IMR-90 (cell line): Measurements from ENCODE around the gene JMJD7. TPM values are rescaled to one million over a fixed set of nuclear protein-coding genes. Genes with fewer than 3 reads are reported as not detected.

ENCODE experiments used
- ATAC-seq: fragments of 200-7000 bp; cut with Tn5 transposase; 2 replicates; pipeline ENCODE4 v1.9.1; 2020; ENCODE audit warnings: low read depth, mild to moderate bottlenecking, moderate library complexity
- BruUV-seq: library from RNA; stranded (reverse); fragments of 400-500 nt; replicated peaks from 2 replicates; lab custom pipeline; 2021; lab: Mats Ljungman, UMichigan
- CTCF ChIA-PET: fragments of 300-600 bp; formaldehyde crosslinking; extraction: SDS; loops from one replicate; lab custom pipeline; 2021; ENCODE audit warnings: antibody characterized with exemption; lab: Yijun Ruan, JAX
- POLR2A ChIA-PET: fragments of 300-600 bp; sonication (Branson Sonifier 250); formaldehyde crosslinking; loops from one replicate; lab custom pipeline; 2022; ENCODE audit warnings: antibody characterized with exemption; ENCODE audit not compliant: unreplicated experiment; lab: Charles Lee
- DNase-seq: peaks from one replicate; pipeline ENCODE4 v3.0.0; 2013
- H2AFZ ChIP-seq: replicated peaks from 2 replicates; pipeline ENCODE3; 2013; ENCODE audit warnings: low read length, mild to moderate bottlenecking; ENCODE audit not compliant: poor library complexity
- H2AK5ac ChIP-seq: 2 replicates; pipeline ENCODE4 v1.6.1; 2013; ENCODE audit warnings: low read depth, low read length, inconsistent platforms
- H2AK9ac ChIP-seq: replicated peaks from 2 replicates; pipeline ENCODE3; 2013; ENCODE audit warnings: mild to moderate bottlenecking, low read depth, low read length, moderate library complexity; ENCODE audit not compliant: poor library complexity
- H2BK120ac ChIP-seq: 2 replicates; pipeline ENCODE4 v1.6.1; 2013; ENCODE audit warnings: low read depth, low read length, inconsistent platforms
- H2BK15ac ChIP-seq: 3 replicates; pipeline ENCODE4 v1.6.1; 2013; ENCODE audit warnings: low read depth, low read length, inconsistent platforms
- H2BK20ac ChIP-seq: 2 replicates; pipeline ENCODE4 v1.6.1; 2013; ENCODE audit warnings: low read depth, mild to moderate bottlenecking, inconsistent platforms, low read length, moderate library complexity
- H2BK5ac ChIP-seq: 2 replicates; pipeline ENCODE4 v1.6.1; 2013; ENCODE audit warnings: mild to moderate bottlenecking, low read depth, low read length, inconsistent platforms; ENCODE audit not compliant: poor library complexity, severe bottlenecking
- H3K14ac ChIP-seq: replicated peaks from 2 replicates; pipeline ENCODE4 v1.6.1; 2013; ENCODE audit warnings: low read depth, low read length, inconsistent platforms
- H3K18ac ChIP-seq: 2 replicates; pipeline ENCODE4 v1.6.1; 2013; ENCODE audit warnings: low read depth, low read length, control low read depth
- H3K23ac ChIP-seq: 2 replicates; pipeline ENCODE4 v1.6.1; 2013; ENCODE audit warnings: low read depth, low read length, inconsistent platforms
- H3K27ac ChIP-seq: 2 replicates; pipeline ENCODE4 v1.5.1; 2013; ENCODE audit warnings: mild to moderate bottlenecking, control low read depth, low read length; ENCODE audit not compliant: insufficient read depth
- H3K27me3 ChIP-seq: 2 replicates; pipeline ENCODE4 v1.6.1; 2013; ENCODE audit warnings: low read length; ENCODE audit not compliant: control insufficient read depth, insufficient read depth
- H3K36me3 ChIP-seq: 2 replicates; pipeline ENCODE4 v1.6.1; 2013; ENCODE audit warnings: low read length, mixed read lengths; ENCODE audit not compliant: control insufficient read depth, insufficient read depth
- H3K4ac ChIP-seq: 2 replicates; pipeline ENCODE4 v1.6.1; 2013; ENCODE audit warnings: low read depth, low read length, inconsistent platforms
- H3K4me1 ChIP-seq: 2 replicates; pipeline ENCODE4 v1.6.1; 2013; ENCODE audit warnings: low read length, mixed read lengths; ENCODE audit not compliant: control insufficient read depth, insufficient read depth
- H3K4me2 ChIP-seq: 2 replicates; pipeline ENCODE4 v1.6.1; 2013; ENCODE audit warnings: low read depth, mild to moderate bottlenecking, control low read depth, low read length, moderate library complexity
- H3K4me3 ChIP-seq: 2 replicates; pipeline ENCODE4 v1.5.1; 2013; ENCODE audit warnings: low read depth, mild to moderate bottlenecking, control low read depth, low read length, moderate library complexity; ENCODE audit not compliant: insufficient read depth
- H3K56ac ChIP-seq: 2 replicates; pipeline ENCODE4 v1.6.1; 2013; ENCODE audit warnings: low read length, inconsistent platforms; ENCODE audit not compliant: insufficient read depth; ENCODE audit errors: extremely low read depth
- H3K79me1 ChIP-seq, 2 experiments: 2 replicates each; pipeline ENCODE4 v1.6.1; 2013; ENCODE audit warnings: low read length in 2 of 2, inconsistent platforms in 1 of 2, low read depth in 1 of 2
- H3K9ac ChIP-seq: 2 replicates; pipeline ENCODE4 v1.6.1; 2013; ENCODE audit warnings: low read depth, low read length, control low read depth
- H3K9me1 ChIP-seq: 2 replicates; pipeline ENCODE4 v1.6.1; 2013; ENCODE audit warnings: low read length, inconsistent platforms; ENCODE audit not compliant: insufficient read depth
- H3K9me3 ChIP-seq: 2 replicates; pipeline ENCODE4 v1.6.1; 2013; ENCODE audit warnings: low read length; ENCODE audit not compliant: control insufficient read depth, insufficient read depth
- H4K20me1 ChIP-seq: 2 replicates; pipeline ENCODE4 v1.6.1; 2013; ENCODE audit warnings: low read length, inconsistent platforms; ENCODE audit not compliant: insufficient read depth
- H4K5ac ChIP-seq: 2 replicates; pipeline ENCODE4 v1.6.1; 2013; ENCODE audit warnings: mild to moderate bottlenecking, low read depth, low read length, control low read depth
- H4K8ac ChIP-seq, 2 experiments: 2 replicates each; pipeline ENCODE4 v1.6.1; 2013; ENCODE audit warnings: low read depth in 2 of 2, low read length in 2 of 2, control low read depth in 1 of 2, inconsistent platforms in 1 of 2
- H4K91ac ChIP-seq: 2 replicates; pipeline ENCODE4 v1.6.1; 2013; ENCODE audit warnings: low read depth, low read length, inconsistent platforms; ENCODE audit not compliant: insufficient read depth
- CHD1 ChIP-seq: IDR thresholded peaks from 2 replicates; pipeline ENCODE4 v1.6.1; 2012; ENCODE audit warnings: low read depth, low read length, improper control_type of control experiment
- ELK1 ChIP-seq: fragments of 150-350 bp; IDR thresholded peaks from 2 replicates; pipeline ENCODE4 v1.6.1; 2016; ENCODE audit warnings: low read depth, mild to moderate bottlenecking, low read length, moderate library complexity, borderline replicate concordance
- FOS ChIP-seq: fragments of 150-350 bp; IDR thresholded peaks from 2 replicates; pipeline ENCODE4 v1.6.1; 2016; ENCODE audit warnings: low read depth, low read length
- MAZ ChIP-seq: IDR thresholded peaks from 2 replicates; pipeline ENCODE4 v1.6.1; 2012; ENCODE audit warnings: low read depth, mild to moderate bottlenecking, low read length, improper control_type of control experiment, moderate library complexity, borderline replicate concordance
- MXI1 ChIP-seq: IDR thresholded peaks from 2 replicates; pipeline ENCODE4 v1.6.1; 2012; ENCODE audit warnings: low read depth, mild to moderate bottlenecking, low read length, moderate library complexity, borderline replicate concordance
- NFE2L2 ChIP-seq: fragments of 150-350 bp; IDR thresholded peaks from 2 replicates; pipeline ENCODE4 v1.6.1; 2016; ENCODE audit warnings: low read depth, mild to moderate bottlenecking, low read length
- RAD21 ChIP-seq: IDR thresholded peaks from 2 replicates; pipeline ENCODE4 v1.6.1; 2012; ENCODE audit warnings: low read length, improper control_type of control experiment
- RFX5 ChIP-seq: IDR thresholded peaks from 2 replicates; pipeline ENCODE4 v1.8.0; 2012; ENCODE audit warnings: low read depth, mild to moderate bottlenecking, low read length, moderate library complexity
- WGBS, 2 experiments: methylation state at CpG; one replicate each; pipeline versions ENCODE4 v1.1.5 to v1.1.7; 2013; ENCODE audit warnings: missing lambda C conversion rate in 2 of 2; ENCODE audit not compliant: insufficient read length in 1 of 2; ENCODE audit errors: extremely low coverage in 2 of 2; 5-methylcytosine and 5-hydroxymethylcytosine counted together
- dilution Hi-C: fragments of 300-500 bp; cut with HindIII; formaldehyde crosslinking; loops from one replicate; pipeline ENCODE4 v1.14.3; 2018; ENCODE audit warnings: low sequenced_read_pairs; ENCODE audit not compliant: unreplicated experiment
- in situ Hi-C: fragments of 300-500 bp; cut with MboI; formaldehyde crosslinking; loops from 3 replicates; pipeline ENCODE4 v1.14.3; 2019; ENCODE audit warnings: low sequenced_read_pairs, inconsistent platforms, mixed read lengths
- intact Hi-C: fragments of 100-400 bp; cut with micrococcal nuclease; formaldehyde crosslinking; loops from 2 replicates; pipeline ENCODE4 v1.10.0; 2022
- polyA plus RNA-seq, 3 experiments: library from polyadenylated mRNA; depleted of rRNA; stranded (reverse); fragments of >200 nt; gene quantifications; 2 replicates each; pipeline ENCODE4 v1.2.3, GENCODE V29; 2012; ENCODE audit warnings: low replicate concordance in 1 of 3
- total RNA-seq: library from RNA; depleted of rRNA; stranded (reverse); fragments of >200 nt; gene quantifications from 2 replicates; pipeline ENCODE4 v1.2.3, GENCODE V29; 2012
- TF ChIP-seq, protein P1 (sequence below): conservative IDR thresholded peaks from 2 replicates; pipeline ENCODE4 v1.5.1; 2012; ENCODE audit warnings: mild to moderate bottlenecking, low read depth, low read length, improper control_type of control experiment

JMJD7 gene
- total and polyA plus RNA-seq, 2 of the 4 experiments (the other 2 are of a cell fraction): 5.0 to 6.3 TPM

DNA sequence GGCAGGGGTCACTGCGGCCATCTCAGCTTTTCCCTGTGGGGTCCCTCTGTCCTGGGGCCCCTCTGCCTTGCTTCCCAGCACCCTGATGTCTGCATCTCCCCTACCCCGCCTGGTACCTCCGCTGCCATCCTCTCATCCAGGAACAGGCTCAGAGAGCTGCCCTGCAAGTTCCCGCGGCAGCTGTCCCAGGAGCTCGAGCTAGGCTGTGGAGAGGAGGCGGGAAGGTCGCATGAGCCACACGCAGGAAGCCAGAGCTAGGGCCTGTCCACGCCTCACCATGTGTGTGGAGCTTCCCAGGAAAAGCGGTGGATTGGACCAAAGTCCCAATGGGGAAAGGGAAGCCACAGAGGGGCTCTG, 23.3 kb downstream of the JMJD7 start:
- Histone ChIP-seq H3K27me3 (peaks cover 21% of the 10 kb centered on the region; the same call in 1 of the 2 replicates), H3K4ac (no peak overlapping the region), H3K4me3 (no peak overlapping the region), H3K79me1 (no peaks in the 10 kb centered on the region), H3K36me3 (peaks cover 14% of the 10 kb centered on the region), H2AFZ (no peak overlapping the region), H3K9me3 (no peaks in the 10 kb centered on the region), H4K20me1 (no peaks in the 10 kb centered on the region), H3K56ac (no peak overlapping the region), H3K27ac (no peak overlapping the region), H2BK20ac (no peak overlapping the region), H2BK5ac (no peak overlapping the region), H4K91ac (no peak overlapping the region), H3K4me1 (no peaks in the 10 kb centered on the region; the same call in 1 of the 2 replicates), H3K9ac (no peak overlapping the region), H2BK15ac (no peak overlapping the region), H3K4me2 (no peak overlapping the region), H3K18ac (no peak overlapping the region), H4K8ac (no peak overlapping the region), H4K5ac (no peak overlapping the region), H2BK120ac (no peak overlapping the region), H2AK9ac (no peak overlapping the region), H2AK5ac (no peak overlapping the region), H3K9me1 (no peaks in the 10 kb centered on the region), H3K23ac (no peak overlapping the region), H3K14ac (no peak overlapping the region)
- TF ChIP-seq MXI1: no peak
- TF ChIP-seq RFX5: no peak
- no peak for TF ChIP-seq FOS
- no peak for TF ChIP-seq NFE2L2
- TF ChIP-seq, protein P1, sequence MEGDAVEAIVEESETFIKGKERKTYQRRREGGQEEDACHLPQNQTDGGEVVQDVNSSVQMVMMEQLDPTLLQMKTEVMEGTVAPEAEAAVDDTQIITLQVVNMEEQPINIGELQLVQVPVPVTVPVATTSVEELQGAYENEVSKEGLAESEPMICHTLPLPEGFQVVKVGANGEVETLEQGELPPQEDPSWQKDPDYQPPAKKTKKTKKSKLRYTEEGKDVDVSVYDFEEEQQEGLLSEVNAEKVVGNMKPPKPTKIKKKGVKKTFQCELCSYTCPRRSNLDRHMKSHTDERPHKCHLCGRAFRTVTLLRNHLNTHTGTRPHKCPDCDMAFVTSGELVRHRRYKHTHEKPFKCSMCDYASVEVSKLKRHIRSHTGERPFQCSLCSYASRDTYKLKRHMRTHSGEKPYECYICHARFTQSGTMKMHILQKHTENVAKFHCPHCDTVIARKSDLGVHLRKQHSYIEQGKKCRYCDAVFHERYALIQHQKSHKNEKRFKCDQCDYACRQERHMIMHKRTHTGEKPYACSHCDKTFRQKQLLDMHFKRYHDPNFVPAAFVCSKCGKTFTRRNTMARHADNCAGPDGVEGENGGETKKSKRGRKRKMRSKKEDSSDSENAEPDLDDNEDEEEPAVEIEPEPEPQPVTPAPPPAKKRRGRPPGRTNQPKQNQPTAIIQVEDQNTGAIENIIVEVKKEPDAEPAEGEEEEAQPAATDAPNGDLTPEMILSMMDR: no peak
- TF ChIP-seq MAZ: no peak
- TF ChIP-seq RAD21: no peak
- no peak for TF ChIP-seq ELK1
- TF ChIP-seq CHD1: no peak
- dilution Hi-C loops (no loop called here), in situ Hi-C loops (no loop called here), intact Hi-C loops (no loop called here)
- no peak for DNase-seq
- WGBS, 2 experiments: no CpG with 5 or more reads among the region's 11 CpGs
- BruUV-seq: no TSS peak
- POLR2A ChIA-PET: no interaction called here
- no peak for ATAC-seq
- CTCF ChIA-PET: no interaction called here
